Right atrium auricular region (tissue), 2 donors: ENCODE results near the gene IL25. TPM values are rescaled to one million over a fixed set of nuclear protein-coding genes. Genes with fewer than 3 reads are reported as not detected.
"Not testable (repeated sequence)": the region's sequence is repeated elsewhere in the genome, so short reads cannot be mapped to it uniquely, and the experiment has no call there.

Experiments used
- DNase-seq: peaks from one replicate; pipeline ENCODE4 v3.0.0-alpha.2; 2019; ENCODE audit warnings: low spot score
- H3K27ac ChIP-seq, 2 donors: fragments of 200-600 bp; sonication (generic); 1 replicate in 1 of 2; 2 replicates in 1 of 2; pipeline ENCODE4 v1.5.1; 2016 to 2019
- H3K27me3 ChIP-seq, 2 donors: fragments of 200-600 bp; sonication (generic); one replicate each; pipeline versions ENCODE4 v1.5.1 to v1.6.0; 2017 to 2019
- H3K36me3 ChIP-seq: fragments of 200-600 bp; sonication (generic); one replicate; pipeline ENCODE4 v1.5.1; 2016
- H3K4me1 ChIP-seq, 2 donors: fragments of 200-600 bp; sonication (generic); one replicate each; pipeline versions ENCODE4 v1.5.1 to v1.6.0; 2017 to 2019
- H3K4me3 ChIP-seq, 2 donors: fragments of 200-600 bp; sonication (generic); 1 replicate in 1 of 2; 2 replicates in 1 of 2; pipeline ENCODE4 v1.5.1; 2017 to 2019; ENCODE audit warnings: mild to moderate bottlenecking in 1 of 2, moderate library complexity in 1 of 2
- H3K9me3 ChIP-seq, 2 donors: fragments of 200-600 bp; sonication (generic); one replicate each; pipeline ENCODE4 v1.5.1; 2019
- total RNA-seq, 2 donors: library from RNA; depleted of rRNA; stranded (reverse); fragments of >200 nt; gene quantifications; one replicate each; pipeline ENCODE4 v1.1.0, GENCODE V29; 2016
- TF ChIP-seq, protein P1 (sequence below), 2 donors: fragments of 200-600 bp; sonication (generic); IDR thresholded peaks; one replicate each; pipeline ENCODE4 v1.5.1; 2019; ENCODE audit warnings: antibody characterized with exemption in 2 of 2

The IL25 gene
- total RNA-seq: not detected

DNA sequence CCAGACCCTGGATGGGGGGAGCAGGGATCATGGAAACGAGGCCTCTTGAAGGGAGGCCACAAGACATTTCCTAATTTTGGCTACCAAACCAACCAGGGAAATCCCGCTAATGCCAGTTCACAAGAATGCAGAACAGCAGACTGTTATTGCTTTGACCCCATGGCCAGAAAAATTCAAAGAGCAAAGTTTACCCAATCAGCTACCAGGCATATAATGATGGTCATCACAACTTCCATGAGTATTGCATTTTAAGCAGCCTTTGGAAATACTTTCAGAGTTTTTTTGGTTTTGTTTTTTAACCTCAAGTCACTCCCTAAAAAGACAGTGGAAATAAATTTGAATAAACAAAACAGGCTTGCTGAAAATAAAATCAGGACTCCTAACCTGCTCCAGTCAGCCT, at the start of gene IL25:
IL25 (plus strand) TSS at position 301 of the 400 bp plus-strand sequence.
- H3K27ac ChIP-seq: no peak within 1 kb of the TSS
- DNase-seq: no peak
- no peak within 1 kb of the TSS for H3K4me3 ChIP-seq
- H3K27me3 ChIP-seq: no peaks in the 10 kb centered on the region
- no peaks in the 10 kb centered on the region for H3K4me1 ChIP-seq
- H3K36me3 ChIP-seq: no peaks in the 10 kb centered on the region
- no peaks in the 10 kb centered on the region for H3K9me3 ChIP-seq
- TF ChIP-seq, protein P1, sequence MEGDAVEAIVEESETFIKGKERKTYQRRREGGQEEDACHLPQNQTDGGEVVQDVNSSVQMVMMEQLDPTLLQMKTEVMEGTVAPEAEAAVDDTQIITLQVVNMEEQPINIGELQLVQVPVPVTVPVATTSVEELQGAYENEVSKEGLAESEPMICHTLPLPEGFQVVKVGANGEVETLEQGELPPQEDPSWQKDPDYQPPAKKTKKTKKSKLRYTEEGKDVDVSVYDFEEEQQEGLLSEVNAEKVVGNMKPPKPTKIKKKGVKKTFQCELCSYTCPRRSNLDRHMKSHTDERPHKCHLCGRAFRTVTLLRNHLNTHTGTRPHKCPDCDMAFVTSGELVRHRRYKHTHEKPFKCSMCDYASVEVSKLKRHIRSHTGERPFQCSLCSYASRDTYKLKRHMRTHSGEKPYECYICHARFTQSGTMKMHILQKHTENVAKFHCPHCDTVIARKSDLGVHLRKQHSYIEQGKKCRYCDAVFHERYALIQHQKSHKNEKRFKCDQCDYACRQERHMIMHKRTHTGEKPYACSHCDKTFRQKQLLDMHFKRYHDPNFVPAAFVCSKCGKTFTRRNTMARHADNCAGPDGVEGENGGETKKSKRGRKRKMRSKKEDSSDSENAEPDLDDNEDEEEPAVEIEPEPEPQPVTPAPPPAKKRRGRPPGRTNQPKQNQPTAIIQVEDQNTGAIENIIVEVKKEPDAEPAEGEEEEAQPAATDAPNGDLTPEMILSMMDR (IDR thresholded peaks at IDR 0.05): no peak

DNA sequence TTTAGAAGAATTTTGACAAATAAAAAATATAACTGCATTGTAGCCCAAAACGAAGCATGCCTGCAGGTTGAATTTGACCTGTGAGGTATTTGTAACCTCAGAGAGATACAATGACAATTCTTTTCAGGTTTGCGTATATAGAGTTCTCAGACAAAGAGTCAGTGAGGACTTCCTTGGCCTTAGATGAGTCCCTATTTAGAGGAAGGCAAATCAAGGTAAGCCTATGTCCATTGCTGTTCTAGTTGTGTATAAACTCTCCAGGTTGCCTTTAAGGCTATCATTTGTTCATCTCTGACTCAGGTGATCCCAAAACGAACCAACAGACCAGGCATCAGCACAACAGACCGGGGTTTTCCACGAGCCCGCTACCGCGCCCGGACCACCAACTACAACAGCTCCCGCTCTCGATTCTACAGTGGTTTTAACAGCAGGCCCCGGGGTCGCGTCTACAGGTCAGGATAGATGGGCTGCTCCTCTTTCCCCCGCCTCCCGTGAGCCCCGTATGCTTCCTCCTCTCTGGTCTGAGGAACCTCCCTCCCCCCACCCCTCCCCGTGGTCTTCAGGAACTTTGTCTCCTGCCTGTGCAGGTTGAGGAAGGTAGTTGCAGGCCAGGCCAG, 48.7 kb upstream of the IL25 start:
- Histone ChIP-seq H3K36me3 (peaks cover 34% of the 10 kb centered on the region), H3K4me1 (peaks cover 0 to 29% of the 10 kb centered on the region in 2 donors), H3K27ac (no peak overlapping the region), H3K27me3 (no peaks in the 10 kb centered on the region), H3K4me3 (no peak overlapping the region), H3K9me3 (no peaks in the 10 kb centered on the region)
- TF ChIP-seq, protein P1 (IDR thresholded peaks at IDR 0.05): no peak
- peak; percentile 52 for DNase-seq

DNA sequence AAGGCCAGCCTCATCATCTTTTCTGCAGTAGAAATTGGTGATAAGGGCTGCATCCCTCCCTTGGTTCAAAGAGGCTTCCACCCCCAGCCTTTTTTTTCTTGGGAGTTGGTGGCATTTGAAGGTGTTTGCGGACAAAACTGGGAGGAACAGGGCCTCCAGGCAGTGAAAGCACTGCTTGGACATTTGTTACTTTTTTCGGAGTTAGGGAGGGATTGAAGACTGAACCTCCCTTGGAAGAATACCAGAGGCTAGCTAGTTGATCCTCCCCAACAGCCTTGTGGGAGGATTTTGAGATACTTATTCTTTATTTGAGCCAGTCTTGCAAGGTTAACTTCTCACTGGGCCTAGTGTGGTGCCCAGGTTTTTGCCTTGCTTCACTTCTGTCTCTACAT, 48.2 kb upstream of the IL25 start:
- H3K27ac ChIP-seq: no peak overlapping the region
- H3K4me3 ChIP-seq: no peak overlapping the region
- H3K9me3 ChIP-seq: no peaks in the 10 kb centered on the region
- H3K4me1 ChIP-seq: peaks cover 0 to 29% of the 10 kb centered on the region in 2 donors
- TF ChIP-seq, protein P1 (IDR thresholded peaks at IDR 0.05): no peak
- peaks cover 34% of the 10 kb centered on the region for H3K36me3 ChIP-seq
- H3K27me3 ChIP-seq: no peaks in the 10 kb centered on the region
- DNase-seq: peak; percentile 40

DNA sequence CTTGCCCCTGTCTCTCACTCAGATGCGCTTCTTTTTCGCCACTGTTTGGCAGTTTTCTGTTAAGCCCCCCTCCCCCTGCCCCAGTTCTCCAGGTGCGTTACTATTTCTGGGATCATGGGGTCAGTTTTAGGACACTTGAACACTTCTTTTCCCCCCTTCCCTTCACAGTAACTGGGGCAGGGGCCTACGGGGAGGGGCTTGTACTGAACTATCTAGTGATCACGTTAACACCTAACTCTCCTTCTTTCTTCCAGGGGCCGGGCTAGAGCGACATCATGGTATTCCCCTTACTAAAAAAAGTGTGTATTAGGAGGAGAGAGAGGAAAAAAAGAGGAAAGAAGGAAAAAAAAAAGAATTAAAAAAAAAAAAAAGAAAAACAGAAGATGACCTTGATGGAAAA, 47.6 kb upstream of the IL25 start:
- peaks cover 34% of the 10 kb centered on the region for H3K36me3 ChIP-seq
- H3K27me3 ChIP-seq: no peaks in the 10 kb centered on the region
- H3K9me3 ChIP-seq: no peaks in the 10 kb centered on the region
- TF ChIP-seq, protein P1 (IDR thresholded peaks at IDR 0.05): no peak
- DNase-seq: peak; percentile 44
- no peak overlapping the region for H3K27ac ChIP-seq
- no peak overlapping the region for H3K4me3 ChIP-seq
- H3K4me1 ChIP-seq: peaks cover 0 to 29% of the 10 kb centered on the region in 2 donors

DNA sequence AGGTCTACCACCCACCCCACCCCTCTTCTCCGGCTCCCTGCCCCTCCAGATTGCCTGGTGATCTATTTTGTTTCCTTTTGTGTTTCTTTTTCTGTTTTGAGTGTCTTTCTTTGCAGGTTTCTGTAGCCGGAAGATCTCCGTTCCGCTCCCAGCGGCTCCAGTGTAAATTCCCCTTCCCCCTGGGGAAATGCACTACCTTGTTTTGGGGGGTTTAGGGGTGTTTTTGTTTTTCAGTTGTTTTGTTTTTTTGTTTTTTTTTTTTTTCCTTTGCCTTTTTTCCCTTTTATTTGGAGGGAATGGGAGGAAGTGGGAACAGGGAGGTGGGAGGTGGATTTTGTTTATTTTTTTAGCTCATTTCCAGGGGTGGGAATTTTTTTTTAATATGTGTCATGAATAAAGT, 46.9 kb upstream of the IL25 start:
- H3K27me3 ChIP-seq, H3K9me3 ChIP-seq, H3K27ac ChIP-seq, H3K4me3 ChIP-seq: not testable (repeated sequence)
- Histone ChIP-seq H3K4me1 (peaks cover 0 to 24% of the 10 kb centered on the region in 2 donors), H3K36me3 (peaks cover 34% of the 10 kb centered on the region)
- DNase-seq: peak; percentile 42

DNA sequence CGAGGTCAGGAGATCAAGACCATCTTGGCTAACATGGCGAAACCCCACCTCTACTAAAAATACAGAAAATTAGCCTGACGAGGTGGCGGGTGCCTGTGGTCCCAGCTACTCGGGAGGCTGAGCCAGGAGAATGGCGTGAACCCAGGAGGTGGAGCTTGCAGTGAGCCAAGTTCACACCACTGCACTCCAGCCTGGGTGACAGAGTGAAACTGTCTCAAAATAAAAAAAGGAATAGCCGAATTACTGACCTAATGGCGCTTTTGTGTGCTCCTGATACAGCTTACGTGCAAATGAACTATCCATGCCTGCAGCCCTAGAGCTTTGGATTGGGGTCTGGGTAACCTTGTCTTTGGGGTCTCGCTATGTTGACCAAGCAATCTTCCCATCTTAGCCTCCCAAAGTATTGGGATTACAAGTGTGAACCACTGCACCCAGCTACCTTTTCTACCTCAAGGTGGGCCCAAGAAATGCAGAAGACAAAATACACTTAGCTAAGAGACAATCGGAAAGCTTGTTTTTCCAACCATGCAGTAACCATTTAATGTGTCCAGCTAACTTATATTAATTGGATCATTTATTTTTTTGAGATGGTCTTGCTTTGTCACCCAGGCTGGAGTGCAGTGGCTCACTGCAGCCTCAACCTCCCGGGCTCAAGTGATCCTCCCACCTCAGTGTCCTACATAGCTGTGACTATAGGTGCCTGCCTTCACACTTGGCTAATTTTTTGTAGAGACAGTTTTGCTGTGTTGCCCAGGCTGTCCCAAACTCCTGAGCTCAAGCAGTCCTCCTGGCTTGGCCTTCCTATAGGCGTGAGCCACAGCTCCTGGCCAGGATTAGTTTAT, 45.9 kb upstream of the IL25 start:
- Histone ChIP-seq H3K4me3 (no peak overlapping the region), H3K9me3 (no peaks in the 10 kb centered on the region), H3K27me3 (no peaks in the 10 kb centered on the region), H3K27ac (no peak overlapping the region), H3K4me1 (peaks cover 0 to 24% of the 10 kb centered on the region in 2 donors), H3K36me3 (peaks cover 34% of the 10 kb centered on the region)
- TF ChIP-seq, protein P1 (IDR thresholded peaks at IDR 0.05): no peak
- peak; percentile 50 for DNase-seq
